LNCaP clone FGC (cell line): Measurements from ENCODE around the gene INTS1.

Experiments used
- DNase-seq: peaks from one replicate; pipeline ENCODE4 v3.0.0-alpha.2; 2011; ENCODE audit warnings: low read depth
- H3K4me3 ChIP-seq: 2 replicates; pipeline ENCODE4 v1.5.1; 2011; ENCODE audit warnings: mild to moderate bottlenecking, low read depth, low read length, control low read depth
- TF ChIP-seq, protein P1 (sequence below): IDR thresholded peaks from 2 replicates; pipeline ENCODE4 v1.5.1; 2012; ENCODE audit warnings: mild to moderate bottlenecking; ENCODE audit not compliant: control insufficient read depth, insufficient read depth; ENCODE audit errors: extremely low read depth

Gene INTS1

GRCh38 chr7:1422512-1423263 is 81.5 kb downstream of the INTS1 start:
- DNase-seq, result no peak
- TF ChIP-seq, protein P1, sequence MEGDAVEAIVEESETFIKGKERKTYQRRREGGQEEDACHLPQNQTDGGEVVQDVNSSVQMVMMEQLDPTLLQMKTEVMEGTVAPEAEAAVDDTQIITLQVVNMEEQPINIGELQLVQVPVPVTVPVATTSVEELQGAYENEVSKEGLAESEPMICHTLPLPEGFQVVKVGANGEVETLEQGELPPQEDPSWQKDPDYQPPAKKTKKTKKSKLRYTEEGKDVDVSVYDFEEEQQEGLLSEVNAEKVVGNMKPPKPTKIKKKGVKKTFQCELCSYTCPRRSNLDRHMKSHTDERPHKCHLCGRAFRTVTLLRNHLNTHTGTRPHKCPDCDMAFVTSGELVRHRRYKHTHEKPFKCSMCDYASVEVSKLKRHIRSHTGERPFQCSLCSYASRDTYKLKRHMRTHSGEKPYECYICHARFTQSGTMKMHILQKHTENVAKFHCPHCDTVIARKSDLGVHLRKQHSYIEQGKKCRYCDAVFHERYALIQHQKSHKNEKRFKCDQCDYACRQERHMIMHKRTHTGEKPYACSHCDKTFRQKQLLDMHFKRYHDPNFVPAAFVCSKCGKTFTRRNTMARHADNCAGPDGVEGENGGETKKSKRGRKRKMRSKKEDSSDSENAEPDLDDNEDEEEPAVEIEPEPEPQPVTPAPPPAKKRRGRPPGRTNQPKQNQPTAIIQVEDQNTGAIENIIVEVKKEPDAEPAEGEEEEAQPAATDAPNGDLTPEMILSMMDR, result no peak
- H3K4me3 ChIP-seq, result no peak overlapping the region

GRCh38 chr7:1421946-1422345 is 82.2 kb downstream of the INTS1 start:
- H3K4me3 ChIP-seq, result no peak overlapping the region
- TF ChIP-seq, protein P1, result no peak
- no peak for DNase-seq

GRCh38 chr7:1421020-1421790 is 83.0 kb downstream of the INTS1 start:
- no peak for DNase-seq
- no peak overlapping the region for H3K4me3 ChIP-seq
- TF ChIP-seq, protein P1, result no peak
